Panc1 (cell line): ENCODE measurements around the gene TECPR1.

ENCODE experiments used
- CTCF ChIP-seq: fragments of 450-650 bp; IDR thresholded peaks from 2 replicates; pipeline ENCODE4 v1.5.1; 2017; ENCODE audit warnings: mild to moderate bottlenecking
- POLR2AphosphoS5 ChIP-seq: IDR thresholded peaks from 2 replicates; pipeline ENCODE4 v1.6.1; 2012; ENCODE audit warnings: mild to moderate bottlenecking, low read depth, low read length, moderate library complexity
- SIN3A ChIP-seq: IDR thresholded peaks from 2 replicates; pipeline ENCODE4 v1.6.1; 2012; ENCODE audit warnings: low read depth, mild to moderate bottlenecking, low read length, moderate library complexity, borderline replicate concordance; ENCODE audit not compliant: insufficient read depth
- TCF7L2 ChIP-seq: IDR thresholded peaks from 2 replicates; pipeline ENCODE4 v1.6.1; 2011; ENCODE audit warnings: mild to moderate bottlenecking, low read depth, low read length, inconsistent platforms

- TF ChIP-seq POLR2AphosphoS5 (no peak), CTCF (no peak), TCF7L2 (no peak), SIN3A (no peak)
These were observed 66.9 kb downstream of the TECPR1 start for GRCh38 chr7:98185101-98185500.
